HFF-Myc (cell line): ENCODE results near the gene CSNK1G3.
"Not testable (repeated sequence)": the region's sequence is repeated elsewhere in the genome, so short reads cannot be mapped to it uniquely, and the experiment has no call there.

ENCODE experiments used
- DNase-seq: peaks from one replicate; pipeline ENCODE4 v3.0.0-alpha.2; 2011; ENCODE audit warnings: low read depth; ENCODE audit errors: extremely low read depth
- H3K4me3 ChIP-seq: replicated peaks from 2 replicates; pipeline ENCODE4 v1.5.1; 2011; ENCODE audit warnings: low read depth, mild to moderate bottlenecking, control low read depth, low read length
- CTCF ChIP-seq: IDR thresholded peaks from 2 replicates; pipeline ENCODE4 v1.5.1; 2012; ENCODE audit warnings: mild to moderate bottlenecking, low read depth, low read length, control low read depth; ENCODE audit errors: missing control alignments

CSNK1G3 gene

GRCh38 chr5:123628860-123629544 lies 117.0 kb downstream of the CSNK1G3 start:
- no peak for DNase-seq
- no peak for TF ChIP-seq CTCF
- H3K4me3 ChIP-seq: no peak overlapping the region

DNA sequence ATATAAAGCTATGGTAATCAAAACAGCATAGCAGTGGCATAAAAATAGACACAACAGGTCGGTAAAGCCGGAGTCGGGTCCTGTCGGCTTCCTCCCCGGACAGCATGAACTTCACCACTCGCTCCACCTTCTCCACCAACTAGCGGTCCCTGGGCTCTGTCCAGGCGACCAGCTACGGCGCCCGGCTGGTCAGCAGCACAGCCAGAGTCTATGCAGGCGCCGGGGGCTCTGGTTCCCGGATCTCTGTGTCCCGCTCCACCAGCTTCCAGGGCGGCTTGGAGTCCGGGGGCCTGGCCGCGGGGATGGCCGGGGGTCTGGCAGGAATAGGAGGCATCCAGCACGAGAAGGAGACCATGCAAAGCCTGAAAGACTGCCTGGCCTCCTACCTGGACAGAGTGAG lies 124.0 kb downstream of the CSNK1G3 start:
- no peak for TF ChIP-seq CTCF
- DNase-seq: no peak
- no peak overlapping the region for H3K4me3 ChIP-seq

DNA sequence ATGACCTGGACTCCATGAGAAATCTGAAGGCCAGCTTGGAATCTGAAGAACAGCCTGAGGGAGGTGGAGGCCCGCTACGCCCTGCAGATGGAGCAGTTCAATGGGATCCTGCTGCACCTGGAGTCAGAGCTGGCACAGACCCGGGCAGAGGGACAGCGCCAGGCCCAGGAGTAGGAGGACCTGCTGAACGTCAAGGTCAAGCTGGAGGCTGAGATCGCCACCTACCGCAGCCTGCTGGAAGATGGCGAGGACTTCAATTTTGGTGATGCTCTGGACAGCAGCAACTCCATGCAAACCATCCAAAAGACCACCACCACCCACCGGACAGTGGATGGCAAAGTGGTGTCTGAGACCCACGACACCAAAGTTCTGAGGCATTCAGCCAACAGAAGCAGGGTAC lies 125.1 kb downstream of the CSNK1G3 start:
- DNase-seq, H3K4me3 ChIP-seq: not testable (repeated sequence)

GRCh38 chr5:123639244-123639643 lies 127.3 kb downstream of the CSNK1G3 start:
- no peak for TF ChIP-seq CTCF
- no peak overlapping the region for H3K4me3 ChIP-seq
- DNase-seq: no peak

DNA sequence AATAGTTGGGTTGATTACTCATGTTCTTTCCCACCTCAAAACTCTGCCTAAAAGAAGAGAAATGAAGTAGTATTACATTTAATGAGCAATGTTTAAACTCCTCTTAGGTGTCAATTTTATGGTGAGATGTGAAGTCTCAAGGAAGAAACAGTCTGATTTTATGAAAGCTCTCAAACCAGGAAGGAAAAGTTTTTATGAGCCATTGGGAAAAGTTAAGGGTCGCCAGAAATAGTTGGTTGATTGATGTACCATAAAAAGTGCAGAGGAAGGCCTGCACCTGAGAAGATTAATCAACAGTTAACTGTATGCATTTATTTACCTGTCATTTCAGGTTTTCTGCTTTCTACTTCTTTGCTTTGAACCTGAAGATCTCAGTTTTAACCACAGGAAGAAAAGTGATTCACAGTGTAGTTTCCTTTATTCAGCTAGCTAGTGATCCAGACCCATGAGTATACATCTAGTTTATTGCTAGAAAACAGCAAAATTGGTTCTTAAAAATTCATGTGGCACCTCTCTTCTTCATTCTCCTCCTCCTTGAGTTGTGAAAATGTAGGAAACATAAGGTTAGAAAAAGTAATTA lies 133.1 kb downstream of the CSNK1G3 start:
- no peak overlapping the region for H3K4me3 ChIP-seq
- DNase-seq: no peak
- no peak for TF ChIP-seq CTCF

- DNase-seq: no peak
- TF ChIP-seq CTCF: no peak
These were observed 135.1 kb downstream of the CSNK1G3 start for GRCh38 chr5:123647066-123647465.

DNA sequence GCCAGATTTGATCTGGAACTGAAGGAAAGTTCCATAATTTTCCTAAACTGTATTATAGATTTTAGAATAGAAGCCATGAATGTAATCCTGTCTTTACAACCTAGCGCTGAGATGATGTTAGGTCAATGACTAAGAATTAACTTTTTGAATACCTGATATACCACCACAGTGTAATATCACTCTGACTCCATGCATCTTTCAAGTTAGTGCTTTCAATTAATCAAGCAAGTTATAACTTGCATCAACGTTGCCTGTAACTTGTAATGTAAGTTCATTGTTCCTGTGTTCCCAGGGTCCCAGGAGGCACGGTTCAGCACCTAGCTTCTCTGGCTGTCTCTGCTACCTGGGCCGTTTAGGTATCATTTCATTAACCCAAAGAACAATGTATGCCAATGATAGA lies 139.3 kb downstream of the CSNK1G3 start:
- DNase-seq: no peak
- no peak for TF ChIP-seq CTCF

More at GRCh38 chr5:123647066-123647465, 135.1 kb downstream of the CSNK1G3 start:
- H3K4me3 ChIP-seq: no peak overlapping the region

More for the DNA sequence above, 139.3 kb downstream of the CSNK1G3 start:
- no peak overlapping the region for H3K4me3 ChIP-seq
